GM19023 (cell line): ENCODE data around the gene HOXD8.

ENCODE experiments used
- ATAC-seq: cut with Tn5 transposase; IDR thresholded peaks from one replicate; pipeline ENCODE4 v1.9.1; 2021; ENCODE audit warnings: mild to moderate bottlenecking, moderate library complexity; ENCODE audit not compliant: unreplicated experiment

Gene HOXD8

DNA sequence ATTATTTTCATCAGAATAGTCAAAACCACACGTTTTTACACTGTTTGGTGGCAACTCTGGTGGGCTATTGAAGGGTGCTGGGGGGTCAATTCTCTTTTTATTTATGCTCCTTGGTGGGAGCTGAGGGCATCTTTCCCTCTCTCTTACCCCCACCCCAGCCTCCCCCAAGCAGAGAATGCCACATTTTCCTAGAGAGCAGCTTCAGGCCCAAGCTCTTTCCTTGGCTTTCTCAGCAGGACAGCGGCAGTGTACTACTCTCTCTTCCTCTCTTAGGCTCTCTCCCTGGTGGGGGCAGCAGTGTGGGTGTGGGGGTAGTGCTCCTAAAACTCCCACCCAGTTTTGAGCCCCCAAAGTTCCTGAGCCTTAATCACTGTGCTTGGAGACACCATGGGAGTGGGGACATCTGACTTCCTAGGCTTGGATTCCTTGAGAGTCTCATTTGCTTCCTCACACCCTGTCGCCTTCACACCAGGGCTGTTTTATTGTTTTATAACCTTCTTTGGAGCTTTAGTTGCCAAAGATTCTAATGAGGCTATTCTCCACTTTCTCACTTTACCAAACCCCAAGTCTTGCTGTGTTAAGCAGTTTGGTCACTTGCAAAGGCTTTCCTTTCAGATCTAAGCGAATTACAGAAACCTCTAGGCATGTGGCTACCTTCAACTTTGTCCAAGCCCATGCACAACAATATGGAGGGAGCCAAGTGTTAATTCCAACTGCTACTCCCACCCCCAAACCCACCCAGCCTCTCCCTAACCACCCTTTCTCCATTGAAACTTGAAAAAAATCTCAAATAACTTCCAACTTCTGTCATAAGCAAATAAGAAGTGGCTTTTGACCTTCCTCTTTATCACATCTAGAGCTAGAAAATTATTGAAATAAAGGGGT is 15.8 kb downstream of the HOXD8 start:
- ATAC-seq = no peak

- no peak for ATAC-seq
These were observed 16.6 kb downstream of the HOXD8 start for GRCh38 chr2:176146101-176146500.

DNA sequence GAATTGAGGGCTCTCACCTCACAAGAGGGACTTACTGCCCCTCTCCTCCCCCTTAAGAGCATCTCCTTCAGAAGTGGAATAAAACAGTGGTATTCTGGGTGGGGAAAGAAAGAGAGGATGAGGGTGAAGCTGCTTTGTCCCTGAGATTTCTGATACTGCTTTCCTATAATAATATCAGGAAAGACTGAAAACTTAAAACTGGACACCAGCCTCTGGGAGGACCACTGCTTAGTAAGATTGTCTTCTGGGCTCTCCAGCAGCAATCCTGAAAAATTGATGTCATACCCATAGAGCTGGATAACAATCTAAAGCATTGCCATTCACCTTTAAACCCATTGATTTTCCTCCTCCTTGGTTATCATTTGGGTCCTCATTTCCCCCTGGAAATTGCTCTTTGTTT is 17.1 kb downstream of the HOXD8 start:
- no peak for ATAC-seq

DNA sequence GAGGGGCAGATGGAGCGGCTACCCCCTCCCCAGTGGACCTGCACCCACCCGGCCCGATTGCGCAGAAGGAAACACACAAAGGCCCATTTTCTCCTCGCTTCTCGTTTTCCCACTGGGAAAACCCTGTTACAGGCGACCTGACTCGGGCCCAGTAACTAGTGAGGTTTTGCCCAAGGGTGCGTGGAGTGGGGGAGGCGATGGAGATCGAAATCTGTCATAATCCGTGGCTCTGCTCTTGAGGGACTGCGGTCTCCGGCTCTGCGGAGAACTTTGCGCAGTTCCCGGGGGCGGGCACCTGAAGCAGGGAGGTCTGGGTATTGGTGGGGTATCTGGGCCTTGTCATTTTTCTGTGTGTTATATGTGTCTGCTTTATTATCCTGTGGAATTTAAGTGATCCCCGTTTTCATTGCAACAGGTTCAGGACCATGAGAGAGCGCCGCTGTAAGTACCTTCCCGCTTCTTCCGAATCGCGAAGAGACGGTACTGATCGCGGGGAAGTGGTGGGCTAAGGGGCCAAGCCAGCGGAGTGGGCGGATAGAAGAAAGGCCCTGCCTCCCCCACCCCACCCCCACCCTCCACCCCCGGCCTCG is 17.8 kb downstream of the HOXD8 start:
- no peak for ATAC-seq

GRCh38 chr2:176147800-176148496 is 18.4 kb downstream of the HOXD8 start:
- no peak for ATAC-seq

GRCh38 chr2:176148751-176149421 is 19.4 kb downstream of the HOXD8 start:
- no peak for ATAC-seq

GRCh38 chr2:176149481-176149938 is 20.0 kb downstream of the HOXD8 start:
- no peak for ATAC-seq

DNA sequence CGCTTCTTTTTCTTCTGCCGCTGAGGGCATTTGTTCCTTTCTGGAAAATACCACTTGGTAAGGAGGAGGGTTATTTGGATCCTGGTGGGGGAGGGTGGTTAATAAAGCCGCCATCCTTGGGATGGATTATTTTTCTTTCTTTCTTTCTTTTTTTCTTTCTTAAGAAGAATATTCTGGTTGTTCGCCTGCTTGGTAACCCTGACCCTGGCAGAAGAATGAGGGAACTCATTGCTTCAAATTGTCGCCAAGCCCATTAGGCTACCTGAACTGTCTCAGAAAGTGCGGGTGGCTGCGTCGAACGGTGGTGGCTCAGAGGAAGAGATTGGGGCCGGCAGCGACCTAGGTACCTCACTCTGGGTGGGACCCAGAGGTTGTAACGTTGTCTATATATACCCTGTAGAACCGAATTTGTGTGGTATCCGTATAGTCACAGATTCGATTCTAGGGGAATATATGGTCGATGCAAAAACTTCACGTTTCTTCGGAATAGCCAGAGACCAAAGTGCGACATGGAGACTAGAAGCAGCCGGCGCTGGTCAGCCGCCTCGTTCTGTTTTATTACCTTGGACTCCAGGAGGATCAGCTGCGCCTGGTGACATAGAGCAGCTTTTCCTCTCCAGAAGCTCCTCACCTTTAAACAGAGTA is 20.6 kb downstream of the HOXD8 start:
- no peak for ATAC-seq

GRCh38 chr2:176150584-176151441 is 21.3 kb downstream of the HOXD8 start:
- ATAC-seq = no peak

- no peak for ATAC-seq
These were observed 22.2 kb downstream of the HOXD8 start, which contains the start of gene HOXD4 for GRCh38 chr2:176151442-176152287. Gene HOXD4, plus strand, starts transcription at chr2:176151550. Its CDS starts 84 bp downstream, at chr2:176151634.

DNA sequence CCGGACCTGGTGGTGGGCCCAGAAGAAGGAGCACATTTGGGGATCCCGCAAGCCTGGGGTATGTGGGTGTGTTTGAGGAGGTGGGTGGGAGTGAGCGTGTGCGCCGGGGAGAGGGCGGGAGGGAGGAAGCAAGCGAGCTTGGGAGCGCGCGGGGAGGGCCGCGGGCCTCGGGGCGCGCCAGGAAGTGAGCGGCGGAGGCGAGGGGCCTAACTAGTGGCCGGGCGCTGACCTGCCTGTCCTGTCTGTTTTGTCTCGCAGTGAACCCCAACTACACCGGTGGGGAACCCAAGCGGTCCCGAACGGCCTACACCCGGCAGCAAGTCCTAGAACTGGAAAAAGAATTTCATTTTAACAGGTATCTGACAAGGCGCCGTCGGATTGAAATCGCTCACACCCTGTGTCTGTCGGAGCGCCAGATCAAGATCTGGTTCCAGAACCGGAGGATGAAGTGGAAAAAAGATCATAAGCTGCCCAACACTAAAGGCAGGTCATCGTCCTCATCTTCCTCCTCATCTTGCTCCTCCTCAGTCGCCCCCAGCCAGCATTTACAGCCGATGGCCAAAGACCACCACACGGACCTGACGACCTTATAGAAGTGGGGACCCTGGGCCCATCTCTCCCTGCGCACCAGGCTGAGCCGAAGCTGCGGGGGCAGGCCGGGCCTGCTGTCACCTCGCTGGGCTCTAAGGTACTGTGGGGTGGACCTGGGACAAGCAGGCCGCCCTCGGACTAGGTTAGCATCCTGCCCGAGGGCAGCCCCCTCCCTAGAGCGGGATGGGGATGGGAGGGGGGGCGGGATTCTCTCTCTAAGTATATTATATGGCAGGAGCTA is 23.1 kb downstream of the HOXD8 start:
- ATAC-seq = no peak

DNA sequence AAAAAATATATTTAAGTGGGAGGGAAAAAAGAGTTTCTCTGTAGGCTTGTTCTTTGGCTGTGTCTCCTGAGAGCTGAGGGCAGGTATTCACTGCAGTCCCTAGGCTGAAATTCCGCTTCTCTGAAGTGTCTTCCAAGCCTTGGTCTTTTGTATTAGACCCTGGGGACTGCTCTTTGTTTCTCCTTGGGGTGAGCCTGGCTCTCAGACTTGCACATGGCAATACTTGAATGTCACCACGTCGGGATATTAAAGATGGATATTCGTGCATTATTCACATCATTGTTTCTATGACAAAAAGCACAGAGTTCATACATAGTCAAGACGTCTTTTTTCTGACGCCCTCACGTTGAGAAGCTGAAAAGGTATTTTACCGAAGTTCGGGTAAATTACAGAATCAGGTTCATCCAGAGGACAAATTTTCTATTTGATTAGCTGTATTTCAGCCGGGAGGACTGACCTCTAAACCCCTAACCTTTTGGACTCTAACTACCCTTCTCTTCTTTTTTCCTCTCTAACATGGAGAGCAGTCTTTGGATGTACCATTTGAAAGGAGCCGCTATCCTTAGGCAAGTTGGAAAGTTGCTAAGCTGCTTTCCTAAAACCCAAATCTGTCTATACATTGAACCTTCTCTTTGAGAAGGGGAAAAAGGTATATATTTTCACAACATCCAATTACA is 25.2 kb downstream of the HOXD8 start:
- ATAC-seq = no peak

- ATAC-seq = no peak
These were observed 26.0 kb downstream of the HOXD8 start for GRCh38 chr2:176155356-176156044.

GRCh38 chr2:176156301-176156806 is 26.8 kb downstream of the HOXD8 start:
- no peak for ATAC-seq

DNA sequence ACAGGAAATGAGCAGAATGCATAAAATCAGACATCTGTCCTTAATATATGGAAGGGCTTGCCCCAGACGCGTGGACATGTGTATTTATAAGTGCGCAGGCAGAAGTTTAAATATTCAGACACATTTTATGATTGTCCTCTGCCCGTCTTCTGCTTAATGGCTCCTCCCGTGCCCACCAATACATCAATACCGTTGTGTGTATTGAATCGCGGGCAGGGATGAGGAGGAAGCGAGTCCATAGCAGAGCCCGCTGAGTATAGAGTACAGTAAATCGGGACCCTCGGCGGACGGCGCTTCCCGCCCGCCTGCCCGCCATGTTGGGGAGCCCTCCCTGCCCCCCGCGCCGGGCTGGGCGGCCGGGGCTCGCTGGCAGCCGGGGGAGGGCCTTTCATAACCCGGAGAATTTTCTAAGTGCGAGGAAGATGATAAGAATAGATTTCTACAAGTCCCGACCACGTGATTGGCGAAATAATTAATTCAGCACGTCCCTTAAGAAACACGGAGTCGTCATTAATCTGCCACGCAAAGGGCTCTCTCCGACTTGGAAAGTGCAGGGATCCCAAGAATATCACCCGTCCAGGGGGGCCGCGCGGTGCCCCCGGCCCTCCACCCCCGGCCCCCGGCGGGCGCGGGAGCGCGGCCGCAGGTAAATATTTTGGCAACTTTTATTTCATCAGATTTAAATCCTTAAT is 27.4 kb downstream of the HOXD8 start, which contains the start of gene HOXD3:
HOXD3 (plus strand) TSS at position 501 of the 692 bp plus-strand sequence. CDS start 11,808 bp downstream, outside the sequence.
- ATAC-seq = no peak
